Neural cell (in vitro differentiated cells): ENCODE data around the gene KCTD2. TPM values are rescaled to one million over a fixed set of nuclear protein-coding genes. Genes with fewer than 3 reads are reported as not detected.

Experiments used
- H2AFZ ChIP-seq: fragments of 200-600, 300-800 bp; sonication (generic), shearing (Covaris generic); 2 replicates; pipeline ENCODE4 v1.6.0; 2014; ENCODE audit warnings: low read depth, mild to moderate bottlenecking, antibody characterized with exemption, low read length, moderate library complexity
- H3F3A ChIP-seq: fragments of 200-600 bp; shearing (Covaris generic); 2 replicates; pipeline ENCODE4 v1.6.1; 2016; ENCODE audit warnings: mild to moderate bottlenecking, moderate library complexity, mixed read lengths, antibody characterized with exemption, low read length; ENCODE audit not compliant: insufficient read depth, poor library complexity, severe bottlenecking
- H3K27ac ChIP-seq: fragments of 200-600, 300-800 bp; sonication (generic), shearing (Covaris generic); 2 replicates; pipeline ENCODE4 v1.5.1; 2014; ENCODE audit warnings: mild to moderate bottlenecking, low read length, moderate library complexity
- H3K27me3 ChIP-seq: fragments of 300-800, 200-600 bp; sonication (generic), shearing (Covaris generic); 2 replicates; pipeline ENCODE4 v1.6.0; 2014; ENCODE audit warnings: mild to moderate bottlenecking, low read depth, low read length, moderate library complexity; ENCODE audit not compliant: insufficient read depth
- H3K36me3 ChIP-seq: fragments of 300-800, 200-600 bp; sonication (generic), shearing (Covaris generic); 2 replicates; pipeline ENCODE4 v1.5.1; 2014; ENCODE audit warnings: mild to moderate bottlenecking, antibody characterized with exemption, low read length, moderate library complexity; ENCODE audit not compliant: insufficient read depth
- H3K4me2 ChIP-seq: fragments of 300-800, 200-600 bp; sonication (generic), shearing (Covaris generic); 2 replicates; pipeline ENCODE4 v1.6.0; 2014; ENCODE audit warnings: mild to moderate bottlenecking, low read length
- H3K4me3 ChIP-seq: fragments of 300-800, 200-600 bp; sonication (generic), shearing (Covaris generic); 2 replicates; pipeline ENCODE4 v1.5.1; 2014; ENCODE audit warnings: mild to moderate bottlenecking, low read length, moderate library complexity
- H3K79me2 ChIP-seq: fragments of 200-600 bp; shearing (Covaris generic); replicated peaks from 2 replicates; pipeline ENCODE4 v1.6.0; 2014; ENCODE audit warnings: mild to moderate bottlenecking, low read length, moderate library complexity; ENCODE audit not compliant: insufficient read depth
- H3K9ac ChIP-seq: fragments of 300-800, 200-600 bp; sonication (generic), shearing (Covaris generic); 2 replicates; pipeline ENCODE4 v1.6.1; 2016; ENCODE audit warnings: mild to moderate bottlenecking, low read length, mixed read lengths
- H3K9me2 ChIP-seq: fragments of 200-600 bp; shearing (Covaris generic); 2 replicates; pipeline ENCODE4 v1.6.1; 2016; ENCODE audit warnings: mild to moderate bottlenecking, low read length, mixed read lengths; ENCODE audit not compliant: insufficient read depth
- H3K9me3 ChIP-seq: fragments of 200-600, 300-800 bp; sonication (generic), shearing (Covaris generic); 2 replicates; pipeline ENCODE4 v1.6.1; 2016; ENCODE audit warnings: mild to moderate bottlenecking, mixed run types, low read length, moderate library complexity, mixed read lengths
- H4K20me1 ChIP-seq: fragments of 200-600 bp; shearing (Covaris generic); 2 replicates; pipeline ENCODE4 v1.6.1; 2016; ENCODE audit warnings: mild to moderate bottlenecking, mixed run types; ENCODE audit not compliant: insufficient read depth
- EP300 ChIP-seq: fragments of 450-650 bp; conservative IDR thresholded peaks from 2 replicates; pipeline ENCODE4 v1.6.1; 2014; ENCODE audit warnings: antibody characterized with exemption, mild to moderate bottlenecking, moderate library complexity; ENCODE audit not compliant: poor library complexity, severe bottlenecking
- EZH2 ChIP-seq: fragments of 200-600, 300-800 bp; shearing (Covaris generic), sonication (generic); IDR thresholded peaks from 2 replicates; pipeline ENCODE4 v1.6.1; 2014; ENCODE audit warnings: antibody characterized with exemption, low read length, borderline replicate concordance, mild to moderate bottlenecking; ENCODE audit not compliant: insufficient read depth, poor library complexity, severe bottlenecking
- MXI1 ChIP-seq: fragments of 450-650 bp; conservative IDR thresholded peaks from 2 replicates; pipeline ENCODE4 v1.6.1; 2014; ENCODE audit warnings: antibody characterized with exemption, mild to moderate bottlenecking; ENCODE audit not compliant: poor library complexity, severe bottlenecking
- POLR2AphosphoS5 ChIP-seq: IDR thresholded peaks from 2 replicates; pipeline ENCODE4 v1.6.1; 2012
- RAD21 ChIP-seq: fragments of 450-650 bp; conservative IDR thresholded peaks from 2 replicates; pipeline ENCODE4 v1.6.1; 2014; ENCODE audit warnings: antibody characterized with exemption, mild to moderate bottlenecking, moderate library complexity
- SMC3 ChIP-seq: fragments of 450-650 bp; conservative IDR thresholded peaks from 2 replicates; pipeline ENCODE4 v1.6.1; 2014; ENCODE audit warnings: antibody characterized with exemption, mild to moderate bottlenecking, moderate library complexity; ENCODE audit not compliant: poor library complexity
- TAF1 ChIP-seq: IDR thresholded peaks from 2 replicates; pipeline ENCODE4 v1.6.1; 2012; ENCODE audit warnings: low read depth
- polyA plus RNA-seq: library from polyadenylated mRNA; depleted of rRNA; stranded (reverse); fragments of >200 nt; gene quantifications from 2 replicates; pipeline ENCODE4 v1.2.3, GENCODE V29; 2014
- TF ChIP-seq, protein P1 (sequence below): fragments of 450-650 bp; IDR thresholded peaks from 2 replicates; pipeline ENCODE4 v1.5.1; 2014; ENCODE audit warnings: antibody characterized with exemption, mild to moderate bottlenecking, moderate library complexity; ENCODE audit not compliant: poor library complexity, severe bottlenecking
- TF ChIP-seq, protein P2 (sequence below): IDR thresholded peaks from 2 replicates; pipeline ENCODE4 v1.6.1; 2012; ENCODE audit warnings: borderline replicate concordance

The KCTD2 gene
- polyA plus RNA-seq, 1 donor from 2014 or later = 32.8 TPM

DNA sequence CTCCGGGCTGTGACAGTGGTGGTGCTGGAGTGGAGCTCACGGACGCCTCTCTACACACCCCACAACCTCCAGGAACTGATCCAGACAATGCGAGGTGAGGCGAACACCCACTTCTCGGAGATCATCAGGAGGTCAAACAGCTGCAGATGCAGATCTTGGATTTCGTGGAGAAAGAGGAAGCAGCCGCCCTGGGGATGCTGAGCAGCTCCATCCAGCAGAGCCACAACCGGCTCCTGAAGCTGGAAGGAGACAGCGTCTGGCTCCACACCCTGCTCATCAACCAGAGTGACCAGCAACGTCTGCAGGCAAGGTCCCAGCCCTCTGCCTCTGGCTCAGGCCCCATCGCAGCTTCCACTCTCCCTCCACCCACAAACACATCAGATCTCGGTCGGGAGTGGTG lies 27.5 kb downstream of the KCTD2 start:
- no peaks in the 10 kb centered on the region for H3K9me2 ChIP-seq
- no peak overlapping the region for H3K4me2 ChIP-seq
- H3F3A ChIP-seq = no peaks in the 10 kb centered on the region
- no peak overlapping the region for H3K4me3 ChIP-seq
- H3K79me2 ChIP-seq = no peaks in the 10 kb centered on the region
- H4K20me1 ChIP-seq = no peaks in the 10 kb centered on the region
- no peaks in the 10 kb centered on the region for H3K36me3 ChIP-seq
- no peaks in the 10 kb centered on the region for H3K27me3 ChIP-seq
- no peak overlapping the region for H3K9ac ChIP-seq
- H2AFZ ChIP-seq = no peak overlapping the region
- no peak for TF ChIP-seq SMC3
- TF ChIP-seq, protein P1, sequence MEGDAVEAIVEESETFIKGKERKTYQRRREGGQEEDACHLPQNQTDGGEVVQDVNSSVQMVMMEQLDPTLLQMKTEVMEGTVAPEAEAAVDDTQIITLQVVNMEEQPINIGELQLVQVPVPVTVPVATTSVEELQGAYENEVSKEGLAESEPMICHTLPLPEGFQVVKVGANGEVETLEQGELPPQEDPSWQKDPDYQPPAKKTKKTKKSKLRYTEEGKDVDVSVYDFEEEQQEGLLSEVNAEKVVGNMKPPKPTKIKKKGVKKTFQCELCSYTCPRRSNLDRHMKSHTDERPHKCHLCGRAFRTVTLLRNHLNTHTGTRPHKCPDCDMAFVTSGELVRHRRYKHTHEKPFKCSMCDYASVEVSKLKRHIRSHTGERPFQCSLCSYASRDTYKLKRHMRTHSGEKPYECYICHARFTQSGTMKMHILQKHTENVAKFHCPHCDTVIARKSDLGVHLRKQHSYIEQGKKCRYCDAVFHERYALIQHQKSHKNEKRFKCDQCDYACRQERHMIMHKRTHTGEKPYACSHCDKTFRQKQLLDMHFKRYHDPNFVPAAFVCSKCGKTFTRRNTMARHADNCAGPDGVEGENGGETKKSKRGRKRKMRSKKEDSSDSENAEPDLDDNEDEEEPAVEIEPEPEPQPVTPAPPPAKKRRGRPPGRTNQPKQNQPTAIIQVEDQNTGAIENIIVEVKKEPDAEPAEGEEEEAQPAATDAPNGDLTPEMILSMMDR = no peak
- no peak for TF ChIP-seq RAD21
- TF ChIP-seq MXI1 = no peak
- no peak for TF ChIP-seq EZH2
- TF ChIP-seq EP300 = no peak
- TF ChIP-seq POLR2AphosphoS5 = no peak
- TF ChIP-seq, protein P2, sequence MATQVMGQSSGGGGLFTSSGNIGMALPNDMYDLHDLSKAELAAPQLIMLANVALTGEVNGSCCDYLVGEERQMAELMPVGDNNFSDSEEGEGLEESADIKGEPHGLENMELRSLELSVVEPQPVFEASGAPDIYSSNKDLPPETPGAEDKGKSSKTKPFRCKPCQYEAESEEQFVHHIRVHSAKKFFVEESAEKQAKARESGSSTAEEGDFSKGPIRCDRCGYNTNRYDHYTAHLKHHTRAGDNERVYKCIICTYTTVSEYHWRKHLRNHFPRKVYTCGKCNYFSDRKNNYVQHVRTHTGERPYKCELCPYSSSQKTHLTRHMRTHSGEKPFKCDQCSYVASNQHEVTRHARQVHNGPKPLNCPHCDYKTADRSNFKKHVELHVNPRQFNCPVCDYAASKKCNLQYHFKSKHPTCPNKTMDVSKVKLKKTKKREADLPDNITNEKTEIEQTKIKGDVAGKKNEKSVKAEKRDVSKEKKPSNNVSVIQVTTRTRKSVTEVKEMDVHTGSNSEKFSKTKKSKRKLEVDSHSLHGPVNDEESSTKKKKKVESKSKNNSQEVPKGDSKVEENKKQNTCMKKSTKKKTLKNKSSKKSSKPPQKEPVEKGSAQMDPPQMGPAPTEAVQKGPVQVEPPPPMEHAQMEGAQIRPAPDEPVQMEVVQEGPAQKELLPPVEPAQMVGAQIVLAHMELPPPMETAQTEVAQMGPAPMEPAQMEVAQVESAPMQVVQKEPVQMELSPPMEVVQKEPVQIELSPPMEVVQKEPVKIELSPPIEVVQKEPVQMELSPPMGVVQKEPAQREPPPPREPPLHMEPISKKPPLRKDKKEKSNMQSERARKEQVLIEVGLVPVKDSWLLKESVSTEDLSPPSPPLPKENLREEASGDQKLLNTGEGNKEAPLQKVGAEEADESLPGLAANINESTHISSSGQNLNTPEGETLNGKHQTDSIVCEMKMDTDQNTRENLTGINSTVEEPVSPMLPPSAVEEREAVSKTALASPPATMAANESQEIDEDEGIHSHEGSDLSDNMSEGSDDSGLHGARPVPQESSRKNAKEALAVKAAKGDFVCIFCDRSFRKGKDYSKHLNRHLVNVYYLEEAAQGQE = no peak
- no peak for TF ChIP-seq TAF1
- H3K9me3 ChIP-seq = no peaks in the 10 kb centered on the region
- no peak overlapping the region for H3K27ac ChIP-seq

DNA sequence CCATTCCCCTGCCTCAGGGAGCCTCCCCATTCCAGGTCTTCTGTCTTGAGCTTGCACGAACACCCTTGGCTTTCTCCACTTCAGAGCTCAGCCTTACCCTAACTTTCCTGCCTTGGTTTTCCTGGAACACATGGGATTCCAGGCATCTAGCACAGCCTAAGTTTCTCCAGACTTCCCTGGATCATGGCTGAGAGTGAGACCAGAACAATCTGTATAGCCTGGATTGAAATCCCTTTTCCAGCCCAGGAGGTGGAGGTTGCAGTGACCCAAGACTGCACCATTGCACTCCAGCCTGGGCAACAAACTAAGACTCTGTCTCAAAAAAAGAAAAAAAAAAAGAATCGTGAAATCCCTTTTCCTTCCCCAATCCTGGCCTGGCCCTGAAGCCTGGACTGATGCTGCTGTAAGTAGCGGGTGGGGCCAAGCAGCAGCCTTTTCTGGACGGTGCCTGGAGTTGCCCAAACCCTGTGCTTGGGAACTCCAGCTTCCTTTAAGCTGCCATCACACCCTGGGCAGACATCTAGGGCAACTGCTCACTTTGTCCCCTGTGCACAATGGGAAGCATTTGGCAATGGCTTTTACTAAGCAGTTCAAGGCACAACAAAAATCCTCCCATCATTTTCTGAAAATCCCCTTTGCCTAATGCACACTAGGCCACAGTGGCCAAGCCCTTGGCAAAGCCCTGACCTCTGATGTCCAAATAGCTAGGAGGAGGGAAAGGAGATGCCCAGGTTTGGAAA lies 28.7 kb downstream of the KCTD2 start:
- Histone ChIP-seq H2AFZ (no peak overlapping the region), H3K27me3 (no peaks in the 10 kb centered on the region), H3K79me2 (no peaks in the 10 kb centered on the region), H3F3A (no peaks in the 10 kb centered on the region), H3K4me3 (no peak overlapping the region), H3K9me3 (no peaks in the 10 kb centered on the region), H4K20me1 (no peaks in the 10 kb centered on the region), H3K36me3 (no peaks in the 10 kb centered on the region), H3K9ac (no peak overlapping the region), H3K4me2 (no peak overlapping the region), H3K9me2 (no peaks in the 10 kb centered on the region), H3K27ac (no peak overlapping the region)
- TF ChIP-seq, protein P2 = no peak
- TF ChIP-seq TAF1 (no peak), POLR2AphosphoS5 (no peak), MXI1 (no peak), EP300 (no peak), RAD21 (no peak), EZH2 (no peak), SMC3 (no peak)
- TF ChIP-seq, protein P1 = no peak
